Liver (tissue), 3 donors: ENCODE measurements around the gene NUP93.

ENCODE experiments used
- CTCF ChIP-seq: fragments of 150-350 bp; IDR thresholded peaks from 2 replicates; pipeline ENCODE4 v1.5.1; 2017; ENCODE audit warnings: improper control_type of control experiment, low read depth, low read length; ENCODE audit not compliant: missing input control
- GABPA ChIP-seq, 2 donors: IDR thresholded peaks in 1 of 2; conservative IDR thresholded peaks in 1 of 2; 2 replicates each; pipeline ENCODE4 v1.6.1; 2016; ENCODE audit warnings: antibody characterized with exemption in 2 of 2, mild to moderate bottlenecking in 1 of 2, moderate library complexity in 1 of 2
- JUND ChIP-seq, 2 donors: IDR thresholded peaks; 2 replicates each; pipeline ENCODE4 v1.6.1; 2016; ENCODE audit warnings: antibody characterized with exemption in 2 of 2
- MAX ChIP-seq: IDR thresholded peaks from 2 replicates; pipeline ENCODE4 v1.6.1; 2016; ENCODE audit warnings: antibody characterized with exemption
- RAD21 ChIP-seq, 2 donors: IDR thresholded peaks; 2 replicates each; pipeline ENCODE4 v1.6.1; 2016; ENCODE audit warnings: antibody characterized with exemption in 2 of 2, mild to moderate bottlenecking in 2 of 2
- TAF1 ChIP-seq: conservative IDR thresholded peaks from 2 replicates; pipeline ENCODE4 v1.6.1; 2016; ENCODE audit warnings: antibody characterized with exemption, mild to moderate bottlenecking
- TF ChIP-seq, protein P1 (sequence below): IDR thresholded peaks from 2 replicates; pipeline ENCODE4 v1.6.1; 2016; ENCODE audit warnings: antibody characterized with exemption, mild to moderate bottlenecking
- TF ChIP-seq, protein P2 (sequence below): IDR thresholded peaks from 2 replicates; pipeline ENCODE4 v1.6.1; 2016; ENCODE audit warnings: antibody characterized with exemption
- donor health status: healthy.
- donor health status: healthy.

GRCh38 chr16:56775162-56775561, 45.2 kb downstream of the NUP93 start:
- TF ChIP-seq CTCF (no peak), TAF1 (no peak), MAX (no peak), JUND (IDR thresholded peaks at IDR 0.05) (no peak), RAD21 (IDR thresholded peaks at IDR 0.05) (no peak), GABPA (IDR thresholded peaks at IDR 0.05 in 1 of 2, conservative IDR thresholded peaks at IDR 0.05 in 1 of 2) (no peak)
- TF ChIP-seq, protein P1, sequence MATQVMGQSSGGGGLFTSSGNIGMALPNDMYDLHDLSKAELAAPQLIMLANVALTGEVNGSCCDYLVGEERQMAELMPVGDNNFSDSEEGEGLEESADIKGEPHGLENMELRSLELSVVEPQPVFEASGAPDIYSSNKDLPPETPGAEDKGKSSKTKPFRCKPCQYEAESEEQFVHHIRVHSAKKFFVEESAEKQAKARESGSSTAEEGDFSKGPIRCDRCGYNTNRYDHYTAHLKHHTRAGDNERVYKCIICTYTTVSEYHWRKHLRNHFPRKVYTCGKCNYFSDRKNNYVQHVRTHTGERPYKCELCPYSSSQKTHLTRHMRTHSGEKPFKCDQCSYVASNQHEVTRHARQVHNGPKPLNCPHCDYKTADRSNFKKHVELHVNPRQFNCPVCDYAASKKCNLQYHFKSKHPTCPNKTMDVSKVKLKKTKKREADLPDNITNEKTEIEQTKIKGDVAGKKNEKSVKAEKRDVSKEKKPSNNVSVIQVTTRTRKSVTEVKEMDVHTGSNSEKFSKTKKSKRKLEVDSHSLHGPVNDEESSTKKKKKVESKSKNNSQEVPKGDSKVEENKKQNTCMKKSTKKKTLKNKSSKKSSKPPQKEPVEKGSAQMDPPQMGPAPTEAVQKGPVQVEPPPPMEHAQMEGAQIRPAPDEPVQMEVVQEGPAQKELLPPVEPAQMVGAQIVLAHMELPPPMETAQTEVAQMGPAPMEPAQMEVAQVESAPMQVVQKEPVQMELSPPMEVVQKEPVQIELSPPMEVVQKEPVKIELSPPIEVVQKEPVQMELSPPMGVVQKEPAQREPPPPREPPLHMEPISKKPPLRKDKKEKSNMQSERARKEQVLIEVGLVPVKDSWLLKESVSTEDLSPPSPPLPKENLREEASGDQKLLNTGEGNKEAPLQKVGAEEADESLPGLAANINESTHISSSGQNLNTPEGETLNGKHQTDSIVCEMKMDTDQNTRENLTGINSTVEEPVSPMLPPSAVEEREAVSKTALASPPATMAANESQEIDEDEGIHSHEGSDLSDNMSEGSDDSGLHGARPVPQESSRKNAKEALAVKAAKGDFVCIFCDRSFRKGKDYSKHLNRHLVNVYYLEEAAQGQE, result no peak
- TF ChIP-seq, protein P2, sequence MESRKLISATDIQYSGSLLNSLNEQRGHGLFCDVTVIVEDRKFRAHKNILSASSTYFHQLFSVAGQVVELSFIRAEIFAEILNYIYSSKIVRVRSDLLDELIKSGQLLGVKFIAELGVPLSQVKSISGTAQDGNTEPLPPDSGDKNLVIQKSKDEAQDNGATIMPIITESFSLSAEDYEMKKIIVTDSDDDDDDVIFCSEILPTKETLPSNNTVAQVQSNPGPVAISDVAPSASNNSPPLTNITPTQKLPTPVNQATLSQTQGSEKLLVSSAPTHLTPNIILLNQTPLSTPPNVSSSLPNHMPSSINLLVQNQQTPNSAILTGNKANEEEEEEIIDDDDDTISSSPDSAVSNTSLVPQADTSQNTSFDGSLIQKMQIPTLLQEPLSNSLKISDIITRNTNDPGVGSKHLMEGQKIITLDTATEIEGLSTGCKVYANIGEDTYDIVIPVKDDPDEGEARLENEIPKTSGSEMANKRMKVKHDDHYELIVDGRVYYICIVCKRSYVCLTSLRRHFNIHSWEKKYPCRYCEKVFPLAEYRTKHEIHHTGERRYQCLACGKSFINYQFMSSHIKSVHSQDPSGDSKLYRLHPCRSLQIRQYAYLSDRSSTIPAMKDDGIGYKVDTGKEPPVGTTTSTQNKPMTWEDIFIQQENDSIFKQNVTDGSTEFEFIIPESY, result no peak
